Stimulated activated CD4-positive, alpha-beta T cell treated with anti-CD3 and anti-CD28 coated beads, Interleukin-2, amount 100 ng/mL, for 48 hours (primary cell): ENCODE measurements around the gene ZCCHC7.
"Not testable (repeated sequence)": the region's sequence is repeated elsewhere in the genome, so short reads cannot be mapped to it uniquely, and the experiment has no call there.

Source experiments
- DNase-seq, 2 donors: peaks; one replicate each; pipeline ENCODE4 v3.0.0-alpha.2; 2020

The ZCCHC7 gene

DNA sequence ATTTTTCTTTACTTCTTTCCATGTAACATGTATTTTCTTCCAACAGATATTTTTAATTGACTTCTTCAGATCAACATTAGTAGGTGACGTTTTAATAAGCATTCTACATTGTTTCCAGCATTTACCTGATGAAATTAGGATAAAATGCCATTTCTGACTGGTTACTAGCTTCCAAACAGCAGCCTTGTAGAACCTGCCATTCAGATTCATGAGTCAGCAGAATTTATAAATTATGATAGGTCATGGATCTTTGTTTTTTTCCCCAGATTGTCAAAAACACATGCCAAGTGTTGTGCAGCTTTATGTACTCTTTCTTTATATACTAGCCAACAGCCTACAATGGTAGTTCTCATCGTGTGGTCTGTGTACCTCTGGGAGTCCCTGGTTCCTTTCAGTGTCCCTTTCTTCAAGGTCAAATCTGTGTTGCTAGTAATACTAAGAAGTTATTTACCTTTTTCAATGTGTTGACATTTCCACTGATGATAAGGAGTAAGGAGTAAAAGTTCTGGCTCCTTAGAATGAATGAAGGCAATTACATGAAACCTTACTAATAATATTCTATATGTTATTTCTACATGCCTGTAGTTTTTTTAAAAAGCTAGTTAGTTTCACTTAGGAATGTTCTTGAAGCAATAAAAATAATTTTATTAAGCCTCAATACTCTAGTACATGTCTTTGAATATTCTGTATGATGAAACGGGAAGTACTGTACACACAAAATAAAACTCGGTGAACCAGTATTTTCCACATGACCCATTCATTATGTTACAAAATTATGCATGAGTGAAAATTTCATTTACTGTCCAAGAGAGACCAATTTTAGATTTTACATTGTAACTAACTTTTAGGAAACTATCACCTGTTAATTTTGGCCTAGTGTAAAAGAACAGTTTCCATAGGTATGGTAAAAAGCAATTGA, 135.8 kb downstream of the ZCCHC7 start:
- DNase-seq: no peak

DNA sequence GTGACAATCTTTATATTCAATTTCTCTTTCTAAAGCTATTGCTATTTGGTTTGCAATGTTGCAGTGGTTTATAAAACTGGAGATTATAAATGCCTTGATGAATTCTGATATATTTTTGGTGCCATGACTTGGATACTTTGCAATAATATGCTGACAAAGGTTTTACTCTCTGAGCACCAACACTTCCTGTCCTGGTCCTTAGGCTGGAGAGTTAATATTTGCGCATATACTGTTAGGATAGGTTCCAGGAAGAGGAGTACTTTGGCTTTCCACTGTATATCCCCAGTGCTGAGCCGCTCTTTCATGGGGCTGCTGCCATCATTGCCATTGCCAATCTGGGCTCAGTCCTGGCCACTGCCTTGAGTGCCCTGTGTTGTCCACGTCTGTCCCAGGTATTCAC, 139.6 kb downstream of the ZCCHC7 start:
- DNase-seq: no peak

- no peak for DNase-seq
These were observed 142.0 kb downstream of the ZCCHC7 start for GRCh38 chr9:37262410-37262809.

DNA sequence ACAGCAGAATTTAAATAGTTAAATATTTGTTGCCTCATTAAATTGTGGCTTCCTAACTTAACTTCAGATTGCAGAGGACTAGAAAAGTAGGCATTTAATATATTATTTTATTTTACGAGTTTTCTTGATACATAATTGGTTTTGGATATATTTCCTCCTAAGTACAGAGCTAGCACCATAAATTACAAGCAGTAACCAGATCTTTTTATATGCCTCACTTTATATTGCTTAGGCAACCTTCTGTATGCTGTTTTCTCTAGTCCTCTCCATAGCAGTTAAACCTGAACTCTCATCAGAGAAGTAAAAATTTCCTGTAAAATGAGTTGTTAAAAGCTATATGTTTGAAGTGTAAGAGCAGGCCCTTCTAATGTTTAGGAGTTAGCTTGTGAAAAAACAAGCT, 144.2 kb downstream of the ZCCHC7 start:
- DNase-seq: no peak

DNA sequence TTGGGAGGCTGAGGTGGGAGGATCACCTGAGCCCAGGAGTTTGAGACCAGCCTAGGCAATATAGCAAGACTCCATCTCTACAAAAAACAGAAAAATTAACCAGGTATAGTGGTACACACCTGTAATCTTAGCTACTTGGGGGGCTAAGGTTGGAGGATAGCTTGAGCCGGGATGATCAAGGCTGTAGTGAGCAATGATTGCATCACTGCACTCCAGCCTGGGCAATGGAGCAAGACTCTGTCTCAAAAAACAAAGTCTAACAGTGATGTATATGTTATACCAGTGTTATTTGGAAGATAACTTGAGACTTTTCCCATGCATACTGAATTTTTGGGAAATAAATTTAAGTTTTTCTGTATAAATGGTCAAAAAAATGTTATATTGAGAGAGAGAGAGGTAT, 146.3 kb downstream of the ZCCHC7 start:
- DNase-seq: no peak

- DNase-seq: no peak
These were observed 148.8 kb downstream of the ZCCHC7 start for GRCh38 chr9:37269221-37269620.

DNA sequence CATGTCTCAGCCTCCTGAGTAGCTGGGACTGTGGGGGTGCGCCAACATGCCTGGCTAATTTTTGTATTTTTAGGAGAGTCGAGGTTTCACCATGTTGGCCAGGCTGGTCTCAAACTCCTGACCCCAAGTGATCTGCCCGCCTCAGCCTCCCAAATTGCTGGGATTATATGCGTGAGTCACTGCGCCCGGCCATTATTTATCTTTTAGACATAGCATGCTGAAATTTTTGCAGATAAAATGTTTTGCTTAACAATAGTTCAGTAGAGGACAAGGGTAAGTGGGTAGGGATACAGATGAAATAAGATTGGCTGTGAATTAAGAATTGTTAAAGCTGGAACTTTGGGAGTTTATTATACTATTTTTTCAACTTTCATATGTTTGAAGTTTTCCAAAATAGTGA, 151.3 kb downstream of the ZCCHC7 start:
- DNase-seq: no peak

DNA sequence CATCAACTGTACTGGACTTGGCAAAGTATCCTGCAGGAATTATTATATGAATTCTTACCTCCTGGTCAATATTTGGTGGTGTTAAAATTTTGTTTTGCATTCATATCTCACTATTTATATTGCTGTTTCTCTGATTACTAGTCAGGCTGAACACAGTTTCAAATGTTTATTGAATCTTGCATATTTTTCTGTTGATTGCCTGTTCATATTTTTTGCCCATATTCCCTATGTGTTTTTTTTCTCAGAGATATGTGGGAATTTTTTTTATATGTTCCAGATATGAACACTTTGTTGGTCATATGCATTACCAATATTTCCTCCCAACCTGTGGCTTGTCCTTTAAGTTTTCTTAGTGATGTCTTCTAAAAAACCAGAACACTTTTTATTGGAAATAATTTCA, 153.2 kb downstream of the ZCCHC7 start:
- no peak for DNase-seq

GRCh38 chr9:37281541-37281940, 161.2 kb downstream of the ZCCHC7 start:
- DNase-seq: no peak

DNA sequence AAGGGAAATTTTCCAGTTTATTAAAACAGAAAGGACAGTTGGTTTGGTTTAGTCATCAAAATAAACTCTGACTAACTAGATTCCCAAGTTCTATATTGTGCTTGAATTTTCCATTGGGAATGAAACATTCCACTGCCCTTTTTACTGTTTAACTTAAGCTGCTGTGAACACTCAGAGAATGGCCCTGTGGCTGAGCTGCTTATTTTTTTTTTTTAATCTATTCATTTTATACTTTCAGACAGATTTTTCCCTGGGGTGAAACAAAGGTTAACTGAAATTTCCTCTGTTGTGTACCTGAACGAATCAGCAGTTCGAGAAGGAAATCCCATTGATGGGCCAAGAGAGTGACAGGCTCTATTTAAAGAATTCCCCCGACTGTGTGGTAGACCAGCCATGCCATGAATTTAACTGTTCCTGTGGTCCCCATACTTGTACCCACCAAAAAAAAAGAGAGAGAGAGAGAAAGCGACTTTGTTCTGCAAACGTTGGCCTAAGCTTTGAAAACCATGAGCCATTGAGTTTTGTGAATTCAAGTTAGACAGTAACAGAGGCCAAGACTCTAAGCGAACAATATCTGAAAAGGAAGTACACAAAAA, 163.5 kb downstream of the ZCCHC7 start:
- no peak for DNase-seq

GRCh38 chr9:37284636-37285035, 164.3 kb downstream of the ZCCHC7 start:
- DNase-seq: no peak

GRCh38 chr9:37286530-37287175, 166.3 kb downstream of the ZCCHC7 start:
- DNase-seq: no peak

DNA sequence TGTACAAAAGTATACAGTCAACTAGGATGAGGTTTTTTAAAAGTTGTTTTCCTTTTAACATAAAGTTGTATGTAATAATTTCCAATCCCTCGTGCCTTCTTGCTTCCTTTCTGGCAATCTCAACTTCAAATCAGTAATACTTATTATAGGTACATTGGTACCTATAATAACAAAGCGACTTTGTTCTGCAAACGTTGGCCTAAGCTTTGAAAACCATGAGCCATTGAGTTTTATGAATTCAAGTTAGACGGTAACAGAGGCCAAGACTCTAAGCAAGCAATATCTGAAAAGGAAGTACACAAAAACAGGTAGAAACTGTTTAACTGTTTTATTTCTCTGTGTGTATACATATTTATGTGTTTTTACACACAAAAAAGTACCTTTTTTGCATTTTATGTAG, 166.9 kb downstream of the ZCCHC7 start:
- DNase-seq: no peak

GRCh38 chr9:37289631-37290030, 169.3 kb downstream of the ZCCHC7 start:
- DNase-seq: no peak

- DNase-seq: no peak
These were observed 170.1 kb downstream of the ZCCHC7 start for GRCh38 chr9:37290366-37290939.

GRCh38 chr9:37290940-37291485, 170.6 kb downstream of the ZCCHC7 start:
- DNase-seq: no peak

GRCh38 chr9:37291612-37292238, 171.4 kb downstream of the ZCCHC7 start:
- DNase-seq: not testable (repeated sequence)

DNA sequence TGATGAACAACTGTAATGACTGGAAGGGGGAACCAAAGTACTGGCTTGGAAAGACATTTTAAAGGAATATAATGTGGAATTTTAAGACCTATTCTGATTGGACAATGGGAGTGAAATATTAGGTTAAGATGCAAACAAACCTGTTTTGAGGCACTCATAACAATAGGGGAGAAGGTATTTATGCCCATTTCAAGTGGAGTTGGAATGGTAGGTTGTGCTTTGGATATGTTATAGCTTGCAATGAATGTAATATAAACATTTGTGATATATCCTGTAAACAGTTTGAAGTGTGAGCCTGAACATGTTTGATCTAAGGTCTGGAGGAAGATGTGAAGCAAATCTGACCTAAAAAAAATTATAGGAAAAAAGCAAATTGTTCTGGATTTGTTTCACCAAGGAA, 172.5 kb downstream of the ZCCHC7 start:
- DNase-seq: no peak

DNA sequence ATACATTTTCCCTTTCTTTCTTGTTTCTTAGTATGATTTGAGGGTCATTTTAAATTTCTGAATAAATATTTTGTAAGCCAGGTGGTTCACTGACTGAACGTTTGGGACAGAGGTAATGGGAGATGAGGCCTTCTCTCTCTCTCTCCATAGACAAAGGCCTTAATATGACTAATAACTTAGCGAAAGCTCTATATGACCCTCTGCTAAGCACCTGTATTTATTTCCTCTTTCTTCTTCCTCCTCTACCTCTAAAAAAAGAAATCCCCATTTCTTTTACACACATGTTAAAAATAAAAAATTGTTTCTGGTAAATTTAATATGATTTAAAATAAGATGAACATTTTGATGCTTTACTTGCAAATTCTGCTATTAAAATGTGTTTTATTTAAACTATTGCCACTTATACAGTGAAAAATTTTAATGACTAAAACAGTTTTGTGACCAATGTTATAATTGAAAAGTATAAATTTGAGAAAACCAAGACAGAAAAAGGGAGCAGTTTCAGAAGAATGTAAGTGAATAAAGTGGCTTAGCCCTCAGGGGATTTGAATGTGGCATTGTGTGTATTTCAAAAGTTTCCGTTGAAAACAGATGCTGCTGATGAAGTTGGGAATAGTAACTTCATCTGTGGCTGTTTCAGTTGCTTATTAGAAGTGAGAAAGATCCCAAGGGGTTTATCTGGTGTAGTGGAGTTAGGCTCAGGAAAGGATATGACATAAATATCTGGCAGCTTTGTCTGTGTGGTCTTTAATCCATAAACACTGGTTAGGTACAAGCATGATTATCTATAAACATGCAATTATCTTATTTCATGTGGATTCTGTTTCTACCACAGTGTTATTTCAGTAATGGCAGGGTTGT, 173.5 kb downstream of the ZCCHC7 start:
- DNase-seq: no peak

GRCh38 chr9:37295178-37295577, 174.8 kb downstream of the ZCCHC7 start:
- DNase-seq: no peak

DNA sequence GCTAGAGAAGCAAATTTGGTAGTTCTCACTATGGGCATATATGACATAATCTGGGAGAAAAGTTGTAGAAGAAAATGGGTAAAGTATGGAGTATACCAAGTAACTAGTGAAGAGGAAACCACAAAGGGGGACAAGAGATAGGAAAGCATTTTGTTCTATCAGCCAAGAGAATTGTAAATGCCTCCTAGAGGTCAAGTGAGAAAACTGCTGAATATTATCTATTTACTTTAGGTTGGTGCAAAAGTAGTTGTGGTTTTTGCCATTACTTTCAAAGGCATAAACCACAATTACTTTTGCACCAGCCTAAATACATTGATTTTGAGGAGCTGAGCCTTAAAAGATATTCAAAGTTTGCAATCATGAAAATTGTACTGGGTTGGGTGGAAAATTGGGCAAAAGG, 175.4 kb downstream of the ZCCHC7 start:
- no peak for DNase-seq

DNA sequence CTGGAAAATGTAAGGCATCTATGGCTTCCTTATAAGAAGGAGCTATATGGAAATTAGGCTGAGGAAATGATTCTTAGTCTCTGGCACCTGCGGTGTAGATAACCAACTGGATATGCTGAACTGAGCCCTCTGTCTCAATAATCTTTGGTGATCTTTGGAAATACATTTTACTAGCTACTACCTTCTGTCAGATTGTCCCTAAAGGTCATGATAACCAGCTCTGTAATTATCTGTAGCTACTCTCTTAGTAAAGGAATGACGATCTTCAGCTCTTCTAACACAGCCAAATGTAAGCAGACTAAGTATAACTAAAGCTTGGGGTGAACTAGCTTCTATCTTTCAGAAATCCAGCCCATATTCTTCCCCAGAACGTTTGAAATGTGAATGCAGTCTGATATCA, 177.2 kb downstream of the ZCCHC7 start:
- DNase-seq: no peak
